Upper lobe of left lung (tissue), 6 donors: ENCODE results near the gene EPS8L2. TPM values are rescaled to one million over a fixed set of nuclear protein-coding genes. Genes with fewer than 3 reads are reported as not detected.

Experiments used
- ATAC-seq, 2 donors: fragments of 200-7000 bp; cut with Tn5 transposase; one replicate each; pipeline ENCODE4 v1.9.1; 2022; ENCODE audit warnings: mild to moderate bottlenecking in 2 of 2, moderate library complexity in 2 of 2; ENCODE audit not compliant: low FRiP score in 2 of 2
- DNase-seq, 2 donors: peaks; one replicate each; pipeline ENCODE4 v3.0.0-alpha.2; 2019 to 2020
- H3K27ac ChIP-seq, 4 donors: fragments of 200-600 bp; sonication (generic); one replicate each; pipeline ENCODE4 v1.5.1; 2016 to 2019
- H3K27me3 ChIP-seq, 4 donors: fragments of 200-600 bp; sonication (generic); one replicate each; pipeline ENCODE4 v1.5.1; 2017 to 2019
- H3K36me3 ChIP-seq, 4 donors: fragments of 200-600 bp; sonication (generic); one replicate each; pipeline ENCODE4 v1.5.1; 2016 to 2019
- H3K4me1 ChIP-seq, 4 donors: fragments of 200-600 bp; sonication (generic); one replicate each; pipeline ENCODE4 v1.5.1; 2018 to 2019
- H3K4me3 ChIP-seq, 4 donors: fragments of 200-600 bp; sonication (generic); one replicate each; pipeline ENCODE4 v1.5.1; 2017 to 2019; ENCODE audit warnings: mild to moderate bottlenecking in 2 of 4, moderate library complexity in 1 of 4
- H3K9me3 ChIP-seq, 4 donors: fragments of 200-600 bp; sonication (generic); one replicate each; pipeline ENCODE4 v1.5.1; 2018 to 2019
- CTCF ChIP-seq, 6 experiments: fragments of 450-650 bp in 4 of 6; fragments of 200-600 bp in 2 of 6; sonication (generic) in 2 of 6; IDR thresholded peaks; one replicate each; pipeline ENCODE4 v1.5.1; 2016 to 2019; ENCODE audit warnings: antibody characterized with exemption in 6 of 6
- EP300 ChIP-seq, 4 donors: sonication (generic); formaldehyde crosslinking; IDR thresholded peaks; one replicate each; pipeline ENCODE4 v1.5.1; 2017; ENCODE audit warnings: antibody characterized with exemption in 4 of 4, control low read depth in 2 of 4
- POLR2A ChIP-seq, 4 donors: fragments of 450-650 bp; IDR thresholded peaks; one replicate each; pipeline ENCODE4 v1.5.1; 2016 to 2017; ENCODE audit warnings: antibody characterized with exemption in 4 of 4, mild to moderate bottlenecking in 2 of 4
- POLR2AphosphoS5 ChIP-seq, 2 donors: sonication (generic); formaldehyde crosslinking; IDR thresholded peaks; one replicate each; pipeline ENCODE4 v1.5.1; 2017; ENCODE audit warnings: antibody characterized with exemption in 2 of 2
- WGBS, 2 donors: methylation state at CpG; one replicate each; pipeline ENCODE4 v1.1.5; 2017 to 2018; 5-methylcytosine and 5-hydroxymethylcytosine counted together
- total RNA-seq, 6 donors: library from RNA; depleted of rRNA in 4 of 6; stranded (reverse); fragments of >200 nt in 4 of 6; gene quantifications; one replicate each; pipeline versions ENCODE4 v1.1.0 to v1.2.1, GENCODE V29; 2016 to 2021
- donor health status: DM: no; HTN: no; CAD: no; lungs with moderate emphysema.
- donor health status: DM: no; HTN: yes; CAD: no; lungs with severe emphysema.

EPS8L2 gene
- total RNA-seq, 6 donors from 2014 or later: 120 to 497 (median 199) TPM

- no peaks in the 10 kb centered on the region for H3K9me3 ChIP-seq
- H3K27me3 ChIP-seq: peaks cover 0 to 56% (median 16%) of the 10 kb centered on the region in 4 donors
- peak overlapping the region in 1 of 4 donors; percentile 34 for H3K4me3 ChIP-seq
- ATAC-seq: no peak
- H3K36me3 ChIP-seq: peaks cover 0 to 14% (median 1%) of the 10 kb centered on the region in 4 donors
- DNase-seq: peak in 1 of 2 donors; percentile 71
- H3K4me1 ChIP-seq: peaks cover 27 to 49% (median 33%) of the 10 kb centered on the region in 4 donors
- TF ChIP-seq EP300 (IDR thresholded peaks at IDR 0.05): no peak
- TF ChIP-seq POLR2AphosphoS5 (IDR thresholded peaks at IDR 0.05): no peak
- no peak for TF ChIP-seq CTCF (IDR thresholded peaks at IDR 0.05)
- no peak for TF ChIP-seq POLR2A (IDR thresholded peaks at IDR 0.05)
- H3K27ac ChIP-seq: no peak overlapping the region
- WGBS, 2 donors: 70 to 77% methylated on average over 2 to 11 of the region's 20 CpGs
These were observed 16.3 kb downstream of the EPS8L2 start for GRCh38 chr11:722346-722811.

- 35 to 52% methylated on average over 4 to 8 of the region's 8 CpGs for WGBS, 2 donors
- peaks cover 0 to 14% (median 1%) of the 10 kb centered on the region in 4 donors for H3K36me3 ChIP-seq
- DNase-seq (no peak), ATAC-seq (no peak)
- H3K4me3 ChIP-seq: no peak overlapping the region
- H3K4me1 ChIP-seq: peaks cover 36 to 59% (median 40%) of the 10 kb centered on the region in 4 donors
- peaks cover 0 to 56% (median 16%) of the 10 kb centered on the region in 4 donors for H3K27me3 ChIP-seq
- no peak for TF ChIP-seq POLR2AphosphoS5 (IDR thresholded peaks at IDR 0.05)
- no peak for TF ChIP-seq EP300 (IDR thresholded peaks at IDR 0.05)
- TF ChIP-seq CTCF (IDR thresholded peaks at IDR 0.05): peak; percentile 30 to 73 (median 58)
- TF ChIP-seq POLR2A (IDR thresholded peaks at IDR 0.05): no peak
- no peak overlapping the region for H3K27ac ChIP-seq
- no peaks in the 10 kb centered on the region for H3K9me3 ChIP-seq
These were observed 17.3 kb downstream of the EPS8L2 start for GRCh38 chr11:723120-723883.

GRCh38 chr11:724049-724777, 18.2 kb downstream of the EPS8L2 start:
- DNase-seq: peak in 1 of 2 donors; percentile 84
- H3K4me1 ChIP-seq: peaks cover 36 to 66% (median 42%) of the 10 kb centered on the region in 4 donors
- H3K27me3 ChIP-seq: peaks cover 0 to 56% (median 16%) of the 10 kb centered on the region in 4 donors
- no peak for ATAC-seq
- no peak for TF ChIP-seq POLR2AphosphoS5 (IDR thresholded peaks at IDR 0.05)
- no peak for TF ChIP-seq EP300 (IDR thresholded peaks at IDR 0.05)
- no peak for TF ChIP-seq CTCF (IDR thresholded peaks at IDR 0.05)
- TF ChIP-seq POLR2A (IDR thresholded peaks at IDR 0.05): no peak
- no peak overlapping the region for H3K27ac ChIP-seq
- peaks cover 0 to 14% (median 1%) of the 10 kb centered on the region in 4 donors for H3K36me3 ChIP-seq
- no peaks in the 10 kb centered on the region for H3K9me3 ChIP-seq
- no peak overlapping the region for H3K4me3 ChIP-seq
- 61 to 80% methylated on average over 2 to 18 of the region's 19 CpGs for WGBS, 2 donors

DNA sequence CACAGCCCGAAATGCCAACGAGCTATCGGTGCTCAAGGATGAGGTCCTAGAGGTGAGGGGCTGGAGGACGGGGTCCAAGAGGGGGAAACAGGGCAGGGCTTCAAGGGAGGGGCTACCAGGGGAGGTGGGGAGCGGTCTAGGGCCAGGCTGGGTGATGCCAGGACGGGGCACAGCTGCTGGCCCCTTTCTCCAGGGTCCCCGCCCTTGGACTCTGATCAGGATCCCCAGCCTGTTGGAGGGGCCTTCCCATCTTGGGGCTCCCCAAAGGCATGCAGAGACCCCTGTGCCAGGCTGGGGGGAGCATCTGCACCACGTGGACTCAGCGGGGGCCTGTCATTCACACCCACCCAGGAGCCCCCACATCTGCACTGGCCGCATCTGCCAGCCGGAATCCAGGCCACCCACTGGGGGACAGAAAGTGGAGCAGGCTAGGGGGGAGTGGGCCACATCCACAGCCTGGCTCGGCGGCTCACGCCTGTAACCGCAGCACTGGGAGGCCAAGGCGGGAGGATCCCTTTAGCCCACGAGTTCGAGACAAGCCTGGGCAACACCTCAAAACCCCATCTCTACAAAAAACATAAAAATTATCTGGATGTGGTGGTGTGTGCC, 18.9 kb downstream of the EPS8L2 start:
- ATAC-seq (no peak), DNase-seq (peak in 1 of 2 donors; percentile 58)
- TF ChIP-seq CTCF (IDR thresholded peaks at IDR 0.05) (no peak), POLR2A (IDR thresholded peaks at IDR 0.05) (no peak), POLR2AphosphoS5 (IDR thresholded peaks at IDR 0.05) (no peak), EP300 (IDR thresholded peaks at IDR 0.05) (no peak)
- Histone ChIP-seq H3K27ac (no peak overlapping the region), H3K4me1 (peaks cover 36 to 73% (median 42%) of the 10 kb centered on the region in 4 donors), H3K9me3 (no peaks in the 10 kb centered on the region), H3K36me3 (peaks cover 0 to 12% (median 1%) of the 10 kb centered on the region in 4 donors), H3K27me3 (peaks cover 0 to 51% (median 16%) of the 10 kb centered on the region in 4 donors), H3K4me3 (no peak overlapping the region)
- 68 to 80% methylated on average over 12 to 18 of the region's 18 CpGs for WGBS, 2 donors
